Caco-2 (cell line): ENCODE results near the gene COL1A2. TPM values are rescaled to one million over a fixed set of nuclear protein-coding genes. Genes with fewer than 3 reads are reported as not detected.

ENCODE experiments used
- BruUV-seq: library from RNA; stranded (reverse); fragments of 400-500 nt; replicated peaks from 2 replicates; lab custom pipeline; 2021; lab: Mats Ljungman, UMichigan
- CTCF ChIA-PET: fragments of 300-600 bp; sonication (Branson Sonifier 250); formaldehyde crosslinking; loops from one replicate; lab custom pipeline; 2022; ENCODE audit warnings: antibody characterized with exemption; lab: Charles Lee
- POLR2A ChIA-PET: fragments of 300-600 bp; sonication (Branson Sonifier 250); formaldehyde crosslinking; loops from one replicate; lab custom pipeline; 2022; ENCODE audit warnings: antibody characterized with exemption; lab: Charles Lee
- DNase-seq, 2 experiments: peaks; one replicate each; pipeline versions ENCODE4 v3.0.0 to v3.0.0-alpha.2; 2020 to 2022
- H3K27me3 ChIP-seq: replicated peaks from 2 replicates; pipeline ENCODE4 v1.6.0; 2011; ENCODE audit warnings: low read length; ENCODE audit not compliant: control insufficient read depth, insufficient read depth
- H3K36me3 ChIP-seq: 2 replicates; pipeline ENCODE4 v1.5.1; 2011; ENCODE audit warnings: low read length; ENCODE audit not compliant: control insufficient read depth, insufficient read depth
- H3K4me1 ChIP-seq: fragments of 250-450 bp; sonication (Bioruptor Pico); 2 replicates; pipeline ENCODE4 v1.5.1; 2020; ENCODE audit warnings: mild to moderate bottlenecking
- H3K4me3 ChIP-seq: 2 replicates; pipeline ENCODE4 v1.5.1; 2011; ENCODE audit warnings: low read depth, mild to moderate bottlenecking, control low read depth, low read length
- H3K9me3 ChIP-seq: fragments of 250-450 bp; sonication (Bioruptor Pico); 2 replicates; pipeline ENCODE4 v1.5.1; 2020; ENCODE audit warnings: mild to moderate bottlenecking, moderate library complexity
- H3K27ac Mint-ChIP-seq: one replicate; pipeline ENCODE4 v1.8.0; 2022; ENCODE audit warnings: mixed read lengths; ENCODE audit not compliant: unreplicated experiment
- H3K27me3 Mint-ChIP-seq: one replicate; pipeline ENCODE4 v1.8.0; 2022; ENCODE audit warnings: mixed read lengths; ENCODE audit not compliant: insufficient read depth, unreplicated experiment
- H3K36me3 Mint-ChIP-seq: one replicate; pipeline ENCODE4 v1.8.0; 2022; ENCODE audit warnings: mild to moderate bottlenecking, mixed read lengths; ENCODE audit not compliant: insufficient read depth, unreplicated experiment
- H3K4me1 Mint-ChIP-seq: one replicate; pipeline ENCODE4 v1.8.0; 2022; ENCODE audit warnings: low read depth, mixed read lengths; ENCODE audit not compliant: unreplicated experiment
- H3K4me3 Mint-ChIP-seq: one replicate; pipeline ENCODE4 v1.8.0; 2022; ENCODE audit warnings: mild to moderate bottlenecking, moderate library complexity, mixed read lengths; ENCODE audit not compliant: unreplicated experiment
- H3K9me3 Mint-ChIP-seq: one replicate; pipeline ENCODE4 v1.8.0; 2022; ENCODE audit warnings: mixed read lengths; ENCODE audit not compliant: unreplicated experiment
- CTCF ChIP-seq, 2 experiments: fragments of 200-600 bp in 1 of 2; IDR thresholded peaks; 1 replicate in 1 of 2; 2 replicates in 1 of 2; pipeline versions ENCODE4 v1.5.1 to v1.8.0; 2011 to 2022; ENCODE audit warnings: antibody characterized with exemption in 1 of 2, control low read depth in 1 of 2, inconsistent platforms in 1 of 2, low read depth in 1 of 2, low read length in 1 of 2, mild to moderate bottlenecking in 1 of 2, moderate library complexity in 1 of 2; ENCODE audit not compliant: insufficient read depth in 1 of 2, severe bottlenecking in 1 of 2, unreplicated experiment in 1 of 2
- intact Hi-C: fragments of 100-400 bp; cut with micrococcal nuclease; formaldehyde crosslinking; loops from one replicate; pipeline ENCODE4 v1.10.0; 2022; ENCODE audit not compliant: unreplicated experiment
- total RNA-seq: library from RNA; stranded (reverse); gene quantifications from 2 replicates; pipeline ENCODE4 v1.2.3, GENCODE V29; 2022

Gene COL1A2
- total RNA-seq, 1 experiment from 2014 or later = 2.6 TPM

- TF ChIP-seq CTCF (IDR thresholded peaks at IDR 0.05; ENCODE audit: insufficient read depth in 1 of 2, low read depth in 1 of 2, low read length in 1 of 2, severe bottlenecking in 1 of 2, unreplicated experiment in 1 of 2) = no peak
- no peaks in the 10 kb centered on the region for H3K36me3 ChIP-seq
- intact Hi-C loops = no loop called here
- H3K9me3 ChIP-seq = no peaks in the 10 kb centered on the region
- Mint-ChIP-seq H3K4me1 (no peaks in the 10 kb centered on the region), H3K9me3 (no peaks in the 10 kb centered on the region), H3K4me3 (no peak overlapping the region), H3K27me3 (peaks cover 14% of the 10 kb centered on the region), H3K27ac (no peak overlapping the region), H3K36me3 (no peaks in the 10 kb centered on the region)
- H3K27me3 ChIP-seq = no peaks in the 10 kb centered on the region
- H3K4me1 ChIP-seq = no peaks in the 10 kb centered on the region
- ChIA-PET CTCF (no interaction called here), POLR2A (no interaction called here)
- no peak for DNase-seq
- no peak overlapping the region for H3K4me3 ChIP-seq
- BruUV-seq = no TSS peak
Measured at GRCh38 chr7:94406696-94407095, 12.0 kb downstream of the COL1A2 start.

- no peaks in the 10 kb centered on the region for H3K9me3 ChIP-seq
- H3K9me3 Mint-ChIP-seq = no peaks in the 10 kb centered on the region
Measured at GRCh38 chr7:94409200-94409948, 14.7 kb downstream of the COL1A2 start.

More at GRCh38 chr7:94409200-94409948, 14.7 kb downstream of the COL1A2 start:
- ChIA-PET POLR2A (no interaction called here), CTCF (no interaction called here)
- Mint-ChIP-seq H3K27me3 (peaks cover 7% of the 10 kb centered on the region), H3K4me1 (no peaks in the 10 kb centered on the region), H3K27ac (no peak overlapping the region), H3K4me3 (no peak overlapping the region), H3K36me3 (no peaks in the 10 kb centered on the region)
- Histone ChIP-seq H3K4me3 (no peak overlapping the region), H3K27me3 (no peaks in the 10 kb centered on the region), H3K4me1 (no peaks in the 10 kb centered on the region), H3K36me3 (no peaks in the 10 kb centered on the region)
- no peak for DNase-seq
- no peak for TF ChIP-seq CTCF (IDR thresholded peaks at IDR 0.05; ENCODE audit: insufficient read depth in 1 of 2, low read depth in 1 of 2, low read length in 1 of 2, severe bottlenecking in 1 of 2, unreplicated experiment in 1 of 2)
- intact Hi-C loops = no loop called here
- no TSS peak for BruUV-seq
